Mesenchymal stem cell (in vitro differentiated cells and primary cell): ENCODE measurements around the gene ATP7B.

Experiments
- DNase-seq: peaks from one replicate; pipeline ENCODE4 v3.0.0-alpha.2; 2013
- H2AFZ ChIP-seq: one replicate; pipeline ENCODE4 v1.6.1; 2013; ENCODE audit warnings: low read depth, mild to moderate bottlenecking, control low read depth, inconsistent platforms, low read length, moderate library complexity
- H2AK5ac ChIP-seq: 2 replicates; pipeline ENCODE4 v1.6.1; 2013; ENCODE audit warnings: low read length, moderate library complexity, mild to moderate bottlenecking, inconsistent platforms; ENCODE audit not compliant: severe bottlenecking
- H2BK120ac ChIP-seq: one replicate; pipeline ENCODE4 v1.6.1; 2013; ENCODE audit warnings: low read depth, mild to moderate bottlenecking, inconsistent platforms, low read length, moderate library complexity
- H2BK12ac ChIP-seq, 2 experiments: one replicate each; pipeline ENCODE4 v1.6.1; 2013; ENCODE audit warnings: inconsistent platforms in 2 of 2, low read length in 2 of 2, mild to moderate bottlenecking in 2 of 2, moderate library complexity in 2 of 2, control low read depth in 1 of 2
- H2BK15ac ChIP-seq: one replicate; pipeline ENCODE4 v1.6.1; 2013; ENCODE audit warnings: mild to moderate bottlenecking, low read depth, inconsistent platforms; ENCODE audit not compliant: poor library complexity, severe bottlenecking
- H2BK5ac ChIP-seq: 2 replicates; pipeline ENCODE4 v1.6.1; 2013; ENCODE audit warnings: low read depth, mild to moderate bottlenecking, low read length, control low read depth, inconsistent platforms; ENCODE audit not compliant: poor library complexity, severe bottlenecking
- H3K14ac ChIP-seq, 2 experiments: one replicate each; pipeline ENCODE4 v1.6.1; 2013; ENCODE audit warnings: inconsistent platforms in 2 of 2, low read length in 2 of 2, control low read depth in 1 of 2, mild to moderate bottlenecking in 1 of 2, moderate library complexity in 1 of 2
- H3K18ac ChIP-seq, 2 experiments: one replicate each; pipeline ENCODE4 v1.6.1; 2013; ENCODE audit warnings: inconsistent platforms in 2 of 2, low read length in 2 of 2, control low read depth in 1 of 2, low read depth in 1 of 2, mild to moderate bottlenecking in 1 of 2
- H3K23ac ChIP-seq, 2 experiments: one replicate each; pipeline ENCODE4 v1.6.1; 2013; ENCODE audit warnings: inconsistent platforms in 2 of 2, low read length in 2 of 2, mild to moderate bottlenecking in 2 of 2, moderate library complexity in 2 of 2, control low read depth in 1 of 2
- H3K27ac ChIP-seq: 2 replicates; pipeline ENCODE4 v1.5.1; 2013; ENCODE audit warnings: mild to moderate bottlenecking, moderate library complexity, low read length, control low read depth, inconsistent platforms; ENCODE audit not compliant: poor library complexity, severe bottlenecking
- H3K27me3 ChIP-seq, 2 experiments: 2 replicates each; pipeline versions ENCODE4 v1.6.1 to v1.7.0; 2013; ENCODE audit warnings: low read length in 2 of 2, mild to moderate bottlenecking in 2 of 2, moderate library complexity in 2 of 2, control low read depth in 1 of 2, inconsistent platforms in 1 of 2; ENCODE audit not compliant: control insufficient read depth in 1 of 2, insufficient read depth in 1 of 2
- H3K36me3 ChIP-seq, 2 experiments: 2 replicates each; pipeline versions ENCODE4 v1.6.1 to v1.7.0; 2013; ENCODE audit warnings: low read length in 2 of 2, control low read depth in 1 of 2, inconsistent platforms in 1 of 2, low read depth in 1 of 2, mild to moderate bottlenecking in 1 of 2; ENCODE audit not compliant: insufficient read depth in 2 of 2, control insufficient read depth in 1 of 2
- H3K4ac ChIP-seq, 2 experiments: one replicate each; pipeline ENCODE4 v1.6.1; 2013; ENCODE audit warnings: inconsistent platforms in 2 of 2, low read length in 2 of 2, mild to moderate bottlenecking in 2 of 2, moderate library complexity in 2 of 2, control low read depth in 1 of 2, low read depth in 1 of 2
- H3K4me1 ChIP-seq: 2 replicates; pipeline ENCODE4 v1.6.1; 2013; ENCODE audit warnings: low read depth, low read length, control low read depth; ENCODE audit not compliant: control insufficient read depth, insufficient read depth
- H3K4me2 ChIP-seq: 2 replicates; pipeline ENCODE4 v1.6.1; 2013; ENCODE audit warnings: low read length, mild to moderate bottlenecking, inconsistent platforms; ENCODE audit not compliant: poor library complexity, severe bottlenecking
- H3K4me3 ChIP-seq, 2 experiments: 2 replicates each; pipeline versions ENCODE4 v1.5.1 to v1.7.0; 2013; ENCODE audit warnings: low read length in 2 of 2, mild to moderate bottlenecking in 2 of 2, control low read depth in 1 of 2, low read depth in 1 of 2; ENCODE audit not compliant: insufficient read depth in 1 of 2
- H3K79me1 ChIP-seq: replicated peaks from 2 replicates; pipeline ENCODE4 v1.6.1; 2013; ENCODE audit warnings: mild to moderate bottlenecking, control low read depth, low read length, inconsistent platforms; ENCODE audit not compliant: poor library complexity, severe bottlenecking
- H3K9ac ChIP-seq: 2 replicates; pipeline ENCODE4 v1.7.0; 2013; ENCODE audit warnings: mild to moderate bottlenecking, low read length, moderate library complexity
- H3K9me3 ChIP-seq: 2 replicates; pipeline ENCODE4 v1.7.0; 2013; ENCODE audit warnings: mild to moderate bottlenecking, low read length; ENCODE audit not compliant: control insufficient read depth
- H4K8ac ChIP-seq: one replicate; pipeline ENCODE4 v1.6.1; 2013; ENCODE audit warnings: inconsistent platforms, mild to moderate bottlenecking, low read length, moderate library complexity
- H4K91ac ChIP-seq: one replicate; pipeline ENCODE4 v1.6.1; 2013; ENCODE audit warnings: mild to moderate bottlenecking, low read length, inconsistent platforms
- WGBS: methylation state at CpG from one replicate; pipeline ENCODE4 v1.1.7; 2013; ENCODE audit warnings: mixed read lengths; 5-methylcytosine and 5-hydroxymethylcytosine counted together

ATP7B gene

GRCh38 chr13:51958217-51958547 is 53.1 kb downstream of the ATP7B start:
- Histone ChIP-seq H3K27ac (no peak overlapping the region), H3K4me1 (no peaks in the 10 kb centered on the region), H3K4me2 (no peak overlapping the region), H3K79me1 (no peaks in the 10 kb centered on the region), H2AFZ (no peak overlapping the region), H4K91ac (no peak overlapping the region), H3K27me3 (no peaks in the 10 kb centered on the region), H2AK5ac (no peak overlapping the region), H3K14ac (no peak overlapping the region), H3K9me3 (no peaks in the 10 kb centered on the region), H3K23ac (no peak overlapping the region), H4K8ac (no peak overlapping the region), H2BK15ac (no peak overlapping the region), H2BK5ac (no peak overlapping the region), H2BK120ac (no peak overlapping the region), H3K9ac (no peak overlapping the region), H2BK12ac (no peak overlapping the region), H3K36me3 (peaks cover 0 to 3% of the 10 kb centered on the region in 2 experiments), H3K4me3 (no peak overlapping the region), H3K4ac (no peak overlapping the region), H3K18ac (no peak overlapping the region)
- 86% methylated on average over 8 of the region's 8 CpGs for WGBS
- DNase-seq: no peak

GRCh38 chr13:51957377-51958216 is 53.7 kb downstream of the ATP7B start:
- Histone ChIP-seq H3K18ac (no peak overlapping the region), H3K4me3 (no peak overlapping the region), H2BK15ac (no peak overlapping the region), H3K14ac (no peak overlapping the region), H3K4me2 (no peak overlapping the region), H3K23ac (no peak overlapping the region), H3K4ac (no peak overlapping the region), H3K79me1 (no peaks in the 10 kb centered on the region), H3K4me1 (no peaks in the 10 kb centered on the region), H3K27ac (no peak overlapping the region), H4K8ac (no peak overlapping the region), H3K9ac (no peak overlapping the region), H3K9me3 (no peaks in the 10 kb centered on the region), H2BK5ac (no peak overlapping the region), H3K27me3 (no peaks in the 10 kb centered on the region), H2BK120ac (no peak overlapping the region), H2BK12ac (no peak overlapping the region), H2AK5ac (no peak overlapping the region), H3K36me3 (peaks cover 0 to 3% of the 10 kb centered on the region in 2 experiments), H2AFZ (no peak overlapping the region), H4K91ac (no peak overlapping the region)
- no peak for DNase-seq
- 94% methylated on average over 9 of the region's 9 CpGs for WGBS

- Histone ChIP-seq H3K4me3 (no peak overlapping the region), H4K91ac (no peak overlapping the region), H3K4ac (no peak overlapping the region), H3K79me1 (no peaks in the 10 kb centered on the region), H2BK12ac (no peak overlapping the region), H2AK5ac (no peak overlapping the region), H3K27me3 (peaks cover 0 to 2% of the 10 kb centered on the region in 2 experiments), H3K36me3 (peaks cover 0 to 3% of the 10 kb centered on the region in 2 experiments), H2BK120ac (no peak overlapping the region), H4K8ac (no peak overlapping the region), H3K4me2 (no peak overlapping the region), H2BK15ac (no peak overlapping the region), H3K9me3 (no peaks in the 10 kb centered on the region), H3K4me1 (no peaks in the 10 kb centered on the region), H3K9ac (no peak overlapping the region), H3K23ac (no peak overlapping the region), H3K27ac (no peak overlapping the region), H3K14ac (no peak overlapping the region), H3K18ac (no peak overlapping the region), H2AFZ (no peak overlapping the region), H2BK5ac (no peak overlapping the region)
- DNase-seq: no peak
Measured at GRCh38 chr13:51956717-51957116, 54.5 kb downstream of the ATP7B start.

- H2BK5ac ChIP-seq: no peak overlapping the region
- peaks cover 0 to 5% of the 10 kb centered on the region in 2 experiments for H3K27me3 ChIP-seq
- H3K4me2 ChIP-seq: no peak overlapping the region
- no peak overlapping the region for H2AFZ ChIP-seq
- H3K4me3 ChIP-seq: no peak overlapping the region
- no peak overlapping the region for H3K23ac ChIP-seq
- H4K91ac ChIP-seq: no peak overlapping the region
- peak; percentile 5 for DNase-seq
- peaks cover 0 to 3% of the 10 kb centered on the region in 2 experiments for H3K36me3 ChIP-seq
- H2BK15ac ChIP-seq: no peak overlapping the region
- H3K18ac ChIP-seq: no peak overlapping the region
- WGBS: 92% methylated on average over 16 of the region's 16 CpGs
- H3K27ac ChIP-seq: no peak overlapping the region
- H2BK12ac ChIP-seq: no peak overlapping the region
- no peak overlapping the region for H4K8ac ChIP-seq
- no peaks in the 10 kb centered on the region for H3K79me1 ChIP-seq
- no peaks in the 10 kb centered on the region for H3K9me3 ChIP-seq
- H2BK120ac ChIP-seq: no peak overlapping the region
- H3K14ac ChIP-seq: no peak overlapping the region
- no peak overlapping the region for H3K4ac ChIP-seq
- H3K9ac ChIP-seq: no peak overlapping the region
- no peaks in the 10 kb centered on the region for H3K4me1 ChIP-seq
- H2AK5ac ChIP-seq: no peak overlapping the region
Measured at GRCh38 chr13:51955816-51956603, 55.2 kb downstream of the ATP7B start.
